ENCODE results near the gene SDK1. TPM values are rescaled to one million over a fixed set of nuclear protein-coding genes. Genes with fewer than 3 reads are reported as not detected.

The SDK1 gene
- total and polyA plus RNA-seq, 2 experiments from 2014 or later: not detected

DNA sequence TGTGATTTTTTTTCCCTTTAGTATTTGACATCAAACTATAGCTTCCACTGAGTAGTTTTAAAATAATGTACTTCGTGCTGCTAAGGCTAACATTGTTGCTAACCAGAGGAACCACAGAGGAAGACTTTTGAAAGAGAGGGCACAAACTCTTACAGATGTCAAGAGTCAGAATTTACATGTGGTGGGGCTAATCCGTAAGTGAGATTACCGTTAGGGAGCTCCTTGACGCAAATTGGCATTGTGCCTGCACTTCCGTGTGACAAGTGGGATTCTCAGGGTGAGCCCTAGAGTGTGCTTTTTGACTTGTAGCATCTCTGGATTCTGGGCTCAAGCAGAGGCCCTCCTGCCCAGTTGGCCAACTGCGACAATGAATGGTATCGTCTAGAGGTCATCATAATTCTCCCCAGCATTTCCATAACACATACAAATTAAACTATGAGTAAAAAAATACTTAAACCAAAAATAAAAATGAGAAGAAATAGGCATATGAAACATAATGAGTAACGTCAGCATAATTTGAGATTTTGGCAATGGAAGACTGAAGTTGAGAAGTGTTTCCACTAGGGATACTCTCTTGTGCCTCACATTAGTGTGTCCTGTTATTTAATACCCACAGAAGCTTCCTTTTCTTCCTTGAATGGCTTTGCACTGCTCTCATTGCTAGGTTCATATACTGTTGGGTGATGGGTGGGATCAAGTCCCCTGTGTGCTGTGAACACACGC is 164.0 kb downstream of the SDK1 start:
- no peaks in the 10 kb centered on the region for H3K27me3 ChIP-seq (replicated peaks; ENCODE audit: insufficient read depth)
- TF ChIP-seq EZH2 (IDR thresholded peaks at IDR 0.05; ENCODE audit: insufficient read depth, poor library complexity, severe bottlenecking) (no peak), EZH2phosphoT487 (IDR thresholded peaks at IDR 0.05; ENCODE audit: insufficient read depth, low read depth) (no peak)
- H3K4me2 ChIP-seq (ENCODE audit: unreplicated experiment): no peak overlapping the region
- H3K27ac ChIP-seq: no peak overlapping the region
- H3K9ac ChIP-seq: no peak overlapping the region
- H3K79me2 ChIP-seq (ENCODE audit: insufficient read depth): no peaks in the 10 kb centered on the region
- H3K9me2 ChIP-seq (ENCODE audit: insufficient read depth): no peaks in the 10 kb centered on the region
- H3F3A ChIP-seq (ENCODE audit: insufficient read depth): no peaks in the 10 kb centered on the region
- H3K9me3 ChIP-seq (ENCODE audit: low read depth): no peaks in the 10 kb centered on the region
- no peak overlapping the region for H3K4me3 ChIP-seq
- no peak overlapping the region for H2AFZ ChIP-seq
- H3K4me1 ChIP-seq (ENCODE audit: insufficient read depth): no peaks in the 10 kb centered on the region
- H4K20me1 ChIP-seq (ENCODE audit: insufficient read depth): no peaks in the 10 kb centered on the region
- no peaks in the 10 kb centered on the region for H3K36me3 ChIP-seq (ENCODE audit: low read depth)
- in situ Hi-C loops (cut with MboI): no loop called here
- no peak for DNase-seq
- WGBS, 2 experiments (ENCODE audit: low coverage in 1 of 2, low lambda C conversion rate in 2 of 2, missing lambda C conversion rate in 2 of 2): 60 to 62% methylated on average over 9 of the region's 9 CpGs

DNA sequence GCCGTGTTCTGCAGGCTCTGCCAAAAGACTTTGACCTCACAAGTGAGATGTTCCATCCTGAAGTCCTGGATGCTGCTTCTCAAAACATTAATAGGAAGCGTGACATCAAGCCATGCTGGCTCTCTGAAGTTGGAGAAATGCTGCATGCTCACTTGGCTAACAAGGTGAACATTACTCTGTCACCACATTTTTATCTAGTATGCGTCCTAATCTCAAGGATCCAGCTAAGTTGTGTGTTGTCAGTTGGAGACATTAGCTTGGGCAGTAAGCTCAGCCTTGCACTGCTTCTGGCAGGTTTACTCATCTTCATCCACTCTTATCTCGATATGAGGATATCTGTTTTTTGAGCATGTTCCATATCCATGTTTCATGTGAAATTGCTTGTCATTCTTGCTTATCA is 165.2 kb downstream of the SDK1 start:
- Histone ChIP-seq H4K20me1 (ENCODE audit: insufficient read depth) (no peaks in the 10 kb centered on the region), H3K4me3 (no peak overlapping the region), H3K4me1 (ENCODE audit: insufficient read depth) (no peaks in the 10 kb centered on the region), H3K4me2 (ENCODE audit: unreplicated experiment) (no peak overlapping the region), H3K9me3 (ENCODE audit: low read depth) (no peaks in the 10 kb centered on the region), H3K79me2 (ENCODE audit: insufficient read depth) (no peaks in the 10 kb centered on the region), H3K36me3 (ENCODE audit: low read depth) (no peaks in the 10 kb centered on the region), H2AFZ (no peak overlapping the region), H3K27me3 (replicated peaks; ENCODE audit: insufficient read depth) (no peaks in the 10 kb centered on the region), H3K9me2 (ENCODE audit: insufficient read depth) (no peaks in the 10 kb centered on the region), H3K27ac (no peak overlapping the region), H3K9ac (no peak overlapping the region), H3F3A (ENCODE audit: insufficient read depth) (no peaks in the 10 kb centered on the region)
- WGBS, 2 experiments (ENCODE audit: low coverage in 1 of 2, low lambda C conversion rate in 2 of 2, missing lambda C conversion rate in 2 of 2): 34 to 38% methylated on average over 4 of the region's 4 CpGs
- DNase-seq: no peak
- in situ Hi-C loops (cut with MboI): no loop called here
- no peak for TF ChIP-seq EZH2 (IDR thresholded peaks at IDR 0.05; ENCODE audit: insufficient read depth, poor library complexity, severe bottlenecking)
- no peak for TF ChIP-seq EZH2phosphoT487 (IDR thresholded peaks at IDR 0.05; ENCODE audit: insufficient read depth, low read depth)

DNA sequence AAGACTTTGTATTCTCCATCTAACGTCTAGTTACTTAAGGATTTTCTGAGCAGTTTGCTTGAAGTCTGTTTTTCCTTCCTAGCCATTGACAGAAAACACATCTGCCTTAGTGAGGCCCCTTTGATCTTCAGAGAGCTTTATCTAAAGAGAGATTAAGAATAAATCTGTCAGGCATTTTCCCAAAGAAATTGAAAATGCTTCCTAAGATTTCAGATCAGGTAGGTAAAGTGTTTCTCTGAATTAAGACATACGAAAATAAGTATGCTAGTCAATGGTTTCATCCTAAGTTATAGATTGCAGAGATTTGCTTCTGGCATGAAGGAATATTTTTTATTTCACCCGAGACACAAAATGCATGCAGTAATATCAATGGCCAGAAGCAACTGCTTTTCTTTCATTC is 168.6 kb downstream of the SDK1 start:
- DNase-seq: no peak
- no peaks in the 10 kb centered on the region for H3F3A ChIP-seq (ENCODE audit: insufficient read depth)
- no peaks in the 10 kb centered on the region for H3K4me1 ChIP-seq (ENCODE audit: insufficient read depth)
- H3K27ac ChIP-seq: no peak overlapping the region
- H4K20me1 ChIP-seq (ENCODE audit: insufficient read depth): no peaks in the 10 kb centered on the region
- H3K9ac ChIP-seq: no peak overlapping the region
- H3K36me3 ChIP-seq (ENCODE audit: low read depth): no peaks in the 10 kb centered on the region
- no peaks in the 10 kb centered on the region for H3K27me3 ChIP-seq (replicated peaks; ENCODE audit: insufficient read depth)
- no peak overlapping the region for H3K4me2 ChIP-seq (ENCODE audit: unreplicated experiment)
- WGBS, 2 experiments (ENCODE audit: low coverage in 1 of 2, low lambda C conversion rate in 2 of 2, missing lambda C conversion rate in 2 of 2): 40 to 50% methylated on average over 3 of the region's 3 CpGs
- H2AFZ ChIP-seq: no peak overlapping the region
- no peak for TF ChIP-seq EZH2 (IDR thresholded peaks at IDR 0.05; ENCODE audit: insufficient read depth, poor library complexity, severe bottlenecking)
- no peak for TF ChIP-seq EZH2phosphoT487 (IDR thresholded peaks at IDR 0.05; ENCODE audit: insufficient read depth, low read depth)
- in situ Hi-C loops (cut with MboI): no loop called here
- no peaks in the 10 kb centered on the region for H3K79me2 ChIP-seq (ENCODE audit: insufficient read depth)
- no peaks in the 10 kb centered on the region for H3K9me2 ChIP-seq (ENCODE audit: insufficient read depth)
- no peak overlapping the region for H3K4me3 ChIP-seq
- H3K9me3 ChIP-seq (ENCODE audit: low read depth): no peaks in the 10 kb centered on the region

DNA sequence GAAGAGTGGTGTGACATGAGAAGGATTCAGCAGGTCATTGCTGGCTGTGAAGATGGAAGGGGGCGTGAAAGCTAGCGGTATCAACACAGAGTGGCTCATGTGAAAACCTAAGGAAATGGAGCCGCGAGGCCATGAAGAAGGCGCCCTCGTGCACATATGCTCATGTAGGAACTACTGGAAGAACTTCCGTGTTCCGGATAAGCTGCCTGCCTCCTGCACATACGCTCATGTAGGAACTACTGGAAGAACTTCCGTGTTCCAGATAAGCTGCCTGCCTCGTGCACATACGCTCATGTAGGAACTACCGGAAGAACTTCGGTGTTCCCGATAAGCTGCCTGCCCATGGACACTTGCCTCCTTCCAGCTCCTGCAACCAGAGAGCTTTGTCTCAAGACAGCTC is 179.1 kb downstream of the SDK1 start:
- Histone ChIP-seq H3K27me3 (replicated peaks; ENCODE audit: insufficient read depth) (no peaks in the 10 kb centered on the region), H3K79me2 (ENCODE audit: insufficient read depth) (no peaks in the 10 kb centered on the region), H3K9me3 (ENCODE audit: low read depth) (no peaks in the 10 kb centered on the region), H3K4me3 (no peak overlapping the region), H3F3A (ENCODE audit: insufficient read depth) (no peaks in the 10 kb centered on the region), H3K27ac (no peak overlapping the region), H3K9me2 (ENCODE audit: insufficient read depth) (no peaks in the 10 kb centered on the region), H4K20me1 (ENCODE audit: insufficient read depth) (no peaks in the 10 kb centered on the region), H3K4me1 (ENCODE audit: insufficient read depth) (no peaks in the 10 kb centered on the region), H3K36me3 (ENCODE audit: low read depth) (no peaks in the 10 kb centered on the region), H3K4me2 (ENCODE audit: unreplicated experiment) (no peak overlapping the region), H2AFZ (no peak overlapping the region), H3K9ac (no peak overlapping the region)
- no peak for TF ChIP-seq EZH2 (IDR thresholded peaks at IDR 0.05; ENCODE audit: insufficient read depth, poor library complexity, severe bottlenecking)
- no peak for TF ChIP-seq EZH2phosphoT487 (IDR thresholded peaks at IDR 0.05; ENCODE audit: insufficient read depth, low read depth)
- no peak for DNase-seq
- 81% methylated on average over 15 of the region's 15 CpGs for WGBS, 2 experiments (ENCODE audit: low coverage in 1 of 2, low lambda C conversion rate in 2 of 2, missing lambda C conversion rate in 2 of 2)
- in situ Hi-C loops (cut with MboI): no loop called here

Data from GM23248 (cell line).